Frontal cortex (tissue), 4 donors: ENCODE results near the gene TMEM178B. TPM values are rescaled to one million over a fixed set of nuclear protein-coding genes. Genes with fewer than 3 reads are reported as not detected.
"Not testable (repeated sequence)": the region's sequence is repeated elsewhere in the genome, so short reads cannot be mapped to it uniquely, and the experiment has no call there.

ENCODE experiments used
- DNase-seq, 2 donors: peaks; one replicate each; pipeline ENCODE4 v3.0.0; 2012; ENCODE audit warnings: low spot score in 2 of 2
- FAIRE-seq: peaks from 2 replicates; lab custom pipeline; 2012; peaks lifted over from hg19 to GRCh38; lab: Jason Lieb, UNC
- total RNA-seq: library from RNA; depleted of rRNA; stranded (reverse); fragments of >200 nt; gene quantifications from one replicate; pipeline ENCODE4 v1.2.3, GENCODE V29; 2014
- donor health status: control.
- donor health status: control.
- donor health status: control.

TMEM178B gene
- total RNA-seq, 1 donor from 2014 or later, result 53.0 TPM

GRCh38 chr7:141290365-141290764 is 216.5 kb downstream of the TMEM178B start:
- DNase-seq, result no peak
- no peak for FAIRE-seq

- DNase-seq (no peak), FAIRE-seq (no peak)
Measured at GRCh38 chr7:141290973-141291372, 217.1 kb downstream of the TMEM178B start.

- DNase-seq (no peak), FAIRE-seq (no peak)
Measured at GRCh38 chr7:141291541-141291940, 217.7 kb downstream of the TMEM178B start.

GRCh38 chr7:141294143-141294829 is 220.4 kb downstream of the TMEM178B start:
- FAIRE-seq (no peak), DNase-seq (no peak)

- FAIRE-seq (no peak), DNase-seq (no peak)
Measured at GRCh38 chr7:141295367-141295895, 221.6 kb downstream of the TMEM178B start.

DNA sequence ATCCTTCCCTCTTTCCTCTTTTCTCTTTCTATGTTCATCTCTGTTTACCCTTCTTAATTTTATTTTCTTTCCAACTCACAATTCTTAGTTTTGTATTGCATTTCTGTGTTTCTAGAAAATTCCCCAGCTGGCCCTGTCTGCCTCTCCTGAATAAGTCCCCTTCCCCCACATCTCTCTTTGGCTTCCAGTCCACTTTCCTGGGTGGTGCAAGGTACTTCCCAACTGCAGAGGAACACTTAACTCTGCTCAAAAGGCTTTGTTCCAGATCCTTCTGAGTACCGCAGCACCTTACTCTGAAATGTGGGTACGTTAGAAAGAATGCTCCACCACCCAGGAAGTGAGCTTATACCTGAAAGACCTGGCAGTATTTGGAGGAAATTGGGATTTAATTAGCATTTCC is 227.0 kb downstream of the TMEM178B start:
- no peak for FAIRE-seq
- no peak for DNase-seq

DNA sequence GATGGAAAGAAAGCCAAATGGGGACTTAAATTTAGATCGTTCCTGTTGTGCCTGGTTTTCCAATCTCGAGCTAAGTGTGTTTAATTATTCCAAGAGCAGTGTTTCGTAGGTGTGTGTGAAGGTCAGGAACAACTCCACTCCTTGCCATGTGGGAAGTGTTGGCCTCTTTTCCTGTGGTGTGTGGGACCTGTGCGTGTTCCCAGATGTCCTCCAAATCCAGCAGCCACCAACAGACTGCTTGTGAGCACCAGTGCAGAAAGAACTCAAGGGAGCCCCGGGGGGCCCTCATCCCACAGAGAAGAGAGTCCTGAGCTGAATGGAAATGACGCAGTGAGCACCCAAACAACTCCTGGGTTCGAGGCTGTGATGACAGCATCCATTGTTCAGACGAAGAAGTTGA is 227.7 kb downstream of the TMEM178B start:
- FAIRE-seq (no peak), DNase-seq (no peak)

GRCh38 chr7:141302617-141303016 is 228.8 kb downstream of the TMEM178B start:
- FAIRE-seq (no peak), DNase-seq (no peak)

- DNase-seq, result no peak
Measured at GRCh38 chr7:141304291-141304690, 230.4 kb downstream of the TMEM178B start.

GRCh38 chr7:141306081-141306480 is 232.2 kb downstream of the TMEM178B start:
- DNase-seq (no peak), FAIRE-seq (no peak)

More at GRCh38 chr7:141304291-141304690, 230.4 kb downstream of the TMEM178B start:
- no peak for FAIRE-seq

- FAIRE-seq (no peak), DNase-seq (no peak)
Measured at GRCh38 chr7:141312395-141312794, 238.5 kb downstream of the TMEM178B start.

DNA sequence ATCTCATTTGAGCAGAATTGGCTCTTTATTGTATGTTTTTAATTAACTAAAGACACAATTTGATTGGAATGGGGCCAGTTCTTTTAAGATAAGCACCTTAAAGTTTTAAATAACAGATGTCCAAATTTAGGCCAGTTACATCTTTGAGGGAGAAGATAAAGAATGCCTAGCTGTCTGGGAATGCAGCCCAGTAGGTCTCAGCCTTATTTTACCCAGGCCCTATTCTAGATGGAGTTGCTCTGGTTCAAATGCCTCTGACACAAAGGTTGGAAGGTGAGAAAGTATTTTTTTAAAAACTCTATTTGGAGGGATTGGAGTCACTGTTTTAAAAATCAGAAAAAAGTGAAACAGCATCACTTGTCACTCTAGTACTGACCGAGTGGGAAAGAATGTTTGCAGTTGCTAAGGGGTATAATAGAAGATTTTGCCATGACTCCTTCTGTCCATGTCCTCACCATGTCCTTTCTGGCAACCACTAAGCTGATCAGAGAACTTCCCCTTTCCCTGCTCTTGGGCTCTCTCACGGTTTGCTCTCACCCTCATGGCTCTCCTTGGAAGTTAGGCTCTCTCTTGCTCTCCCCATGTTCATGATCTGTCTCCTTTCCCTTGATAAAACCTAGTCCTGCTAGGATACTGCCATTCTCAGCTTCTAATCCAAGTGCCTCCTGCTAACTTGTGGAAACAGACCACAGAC is 239.1 kb downstream of the TMEM178B start:
- no peak for DNase-seq
- no peak for FAIRE-seq

DNA sequence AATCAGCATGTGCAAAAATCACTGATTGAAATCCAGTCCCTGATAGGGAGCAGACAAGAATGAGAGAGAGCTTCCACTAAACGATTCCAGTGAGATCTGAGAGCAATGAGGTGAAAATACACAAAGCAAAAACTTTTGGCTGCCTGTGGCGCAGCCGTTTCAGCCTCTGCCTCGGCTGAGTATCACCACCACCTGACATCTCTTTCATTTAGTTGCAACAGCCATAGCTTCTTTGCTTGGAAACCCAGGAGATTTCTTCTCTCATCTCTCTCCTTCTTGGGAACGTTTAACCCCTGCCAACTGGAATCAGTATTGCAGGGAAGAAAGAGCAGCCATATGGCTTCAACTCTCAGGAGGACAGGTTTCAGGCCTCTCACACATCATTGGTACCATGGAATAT is 240.0 kb downstream of the TMEM178B start:
- no peak for FAIRE-seq

DNA sequence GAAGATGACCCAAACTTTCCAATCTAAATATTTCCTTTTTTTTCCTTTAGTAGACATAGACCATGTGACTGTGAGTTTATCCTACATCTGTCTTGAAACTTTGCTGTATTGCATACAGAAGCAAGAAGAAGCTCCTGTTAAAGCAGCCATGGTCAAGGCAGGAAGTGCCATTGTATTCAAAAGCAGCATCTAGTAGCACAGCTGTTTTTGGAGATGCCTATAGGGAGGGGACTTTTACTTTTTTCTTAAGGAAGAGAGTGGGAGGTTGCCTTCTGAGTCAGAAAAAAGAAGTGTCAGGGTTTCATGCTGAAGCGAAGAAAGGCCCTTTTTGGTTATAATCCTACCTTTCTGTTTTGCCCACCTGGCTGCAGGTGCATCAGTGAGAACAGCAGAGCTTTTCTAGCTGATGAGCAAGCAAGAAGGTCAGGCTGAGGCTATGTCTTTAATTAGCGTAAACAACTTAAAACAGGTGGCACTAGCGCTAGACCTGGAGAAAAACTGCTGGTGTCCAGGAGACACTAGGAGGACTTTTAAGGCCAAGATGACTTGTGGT is 243.2 kb downstream of the TMEM178B start:
- no peak for FAIRE-seq

More for the DNA sequence above, 240.0 kb downstream of the TMEM178B start:
- no peak for DNase-seq

GRCh38 chr7:141320287-141320686 is 246.4 kb downstream of the TMEM178B start:
- DNase-seq (no peak), FAIRE-seq (no peak)

More for the DNA sequence above, 243.2 kb downstream of the TMEM178B start:
- no peak for DNase-seq

DNA sequence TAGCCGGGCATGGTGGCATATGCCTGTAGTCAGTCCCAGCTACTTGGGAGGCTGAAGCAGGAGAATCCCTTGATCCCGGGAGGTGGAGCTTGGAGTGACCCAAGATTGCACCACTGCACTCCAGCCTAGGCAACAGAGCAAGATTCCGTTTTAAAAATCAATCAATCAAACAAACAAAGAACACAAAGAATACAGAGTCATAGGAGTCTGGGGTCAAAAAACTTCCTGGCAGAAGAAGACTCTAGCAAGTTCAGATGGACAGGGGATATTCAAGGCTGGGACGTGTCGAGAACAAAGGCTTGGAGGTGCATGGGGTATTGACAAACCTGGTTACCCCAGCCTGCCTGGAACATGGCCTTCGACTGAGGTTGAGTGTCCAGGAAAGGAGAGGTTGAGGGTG is 248.5 kb downstream of the TMEM178B start:
- no peak for DNase-seq
- no peak for FAIRE-seq

DNA sequence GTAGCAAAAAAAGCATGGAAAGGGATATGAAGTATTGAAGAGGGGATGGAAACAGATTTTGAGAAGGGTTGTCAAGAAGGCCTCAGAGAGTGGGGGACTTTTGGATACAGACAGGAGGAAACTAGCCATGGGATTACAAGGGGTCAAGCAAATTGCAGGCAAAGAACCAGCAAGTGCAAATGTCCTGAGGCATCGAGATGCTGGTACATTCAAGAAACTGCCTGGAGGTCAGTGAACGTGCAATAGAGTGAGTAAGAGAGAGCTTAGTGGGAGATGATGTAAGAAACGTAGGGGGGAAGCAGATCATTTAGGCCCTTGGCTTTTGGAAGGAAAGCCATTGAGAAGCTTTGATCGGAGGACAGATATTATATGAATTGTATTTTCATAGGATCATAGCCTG is 250.0 kb downstream of the TMEM178B start:
- DNase-seq, result no peak
- FAIRE-seq, result no peak

DNA sequence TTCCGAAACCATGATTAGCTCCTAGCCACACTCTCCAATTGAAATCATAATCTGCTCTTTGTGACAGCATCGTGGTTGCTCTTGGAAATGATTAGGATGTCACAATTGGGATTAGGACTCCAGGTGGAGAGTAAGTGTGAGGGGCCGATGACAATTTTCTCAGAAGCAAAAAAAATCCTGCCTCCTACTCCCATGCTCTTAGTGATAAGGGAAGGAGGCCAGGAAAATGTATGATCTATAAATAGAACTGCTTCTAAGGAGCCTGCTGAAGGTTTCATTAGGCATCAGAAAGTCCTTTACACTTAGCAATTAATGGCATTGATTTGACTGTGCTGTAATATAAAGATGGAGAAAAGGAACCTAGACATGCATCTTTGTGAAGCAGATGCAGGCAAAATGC is 251.0 kb downstream of the TMEM178B start:
- FAIRE-seq (no peak), DNase-seq (no peak)

GRCh38 chr7:141325275-141325674 is 251.4 kb downstream of the TMEM178B start:
- FAIRE-seq (no peak), DNase-seq (no peak)

DNA sequence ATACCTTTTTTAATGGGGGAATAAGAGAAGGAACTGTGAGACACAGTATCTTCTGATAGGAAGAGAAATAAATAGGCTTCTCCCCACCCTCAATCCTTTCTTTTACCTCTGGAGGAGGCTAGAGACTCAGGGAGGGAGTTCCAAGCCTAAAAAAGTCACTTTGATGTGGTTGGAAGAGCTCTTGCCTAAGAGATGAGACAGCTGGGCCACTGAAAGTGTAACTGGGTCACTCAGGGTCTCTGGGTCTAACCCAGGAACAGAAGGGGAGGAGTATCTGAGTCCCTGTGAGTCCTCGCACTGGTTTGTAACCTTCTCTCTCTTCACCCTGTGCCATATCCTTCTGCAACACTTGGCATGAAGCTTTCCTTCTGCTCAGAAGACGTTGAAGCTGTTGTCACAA is 254.4 kb downstream of the TMEM178B start:
- FAIRE-seq, result no peak

DNA sequence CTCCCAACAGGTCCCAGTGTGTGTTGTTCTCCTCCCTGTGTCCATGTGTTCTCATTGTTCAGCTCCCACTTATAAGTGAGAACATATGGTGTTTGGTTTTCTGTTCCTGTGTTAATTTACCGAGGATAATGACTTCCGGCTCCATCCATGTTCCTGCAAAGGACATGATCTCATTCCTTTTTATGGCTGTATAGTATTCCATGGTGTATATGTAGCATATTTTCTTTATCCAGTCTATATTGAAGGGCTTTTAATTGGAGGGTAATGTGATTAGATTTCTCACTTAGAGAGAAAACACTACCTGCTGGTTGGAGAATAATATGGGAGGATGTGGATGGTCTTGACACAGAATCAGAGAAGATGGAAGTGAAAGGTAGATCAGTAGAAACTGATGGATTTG is 256.4 kb downstream of the TMEM178B start:
- not testable (repeated sequence) for DNase-seq

More for the DNA sequence above, 254.4 kb downstream of the TMEM178B start:
- no peak for DNase-seq

More for the DNA sequence above, 256.4 kb downstream of the TMEM178B start:
- FAIRE-seq, result not testable (repeated sequence)
